VCaP (cell line): ENCODE results near the gene UBE2E2.
"Not testable (repeated sequence)": the region's sequence is repeated elsewhere in the genome, so short reads cannot be mapped to it uniquely, and the experiment has no call there.

Source experiments
- H3K27ac ChIP-seq: fragments of 450-650 bp; 2 replicates; pipeline ENCODE4 v1.5.1; 2017
- CTCF ChIP-seq: fragments of 450-650 bp; conservative IDR thresholded peaks from 2 replicates; pipeline ENCODE4 v1.5.1; 2017; ENCODE audit warnings: mild to moderate bottlenecking, moderate library complexity

The UBE2E2 gene

GRCh38 chr3:23174426-23175039, 28.6 kb upstream of the UBE2E2 start:
- TF ChIP-seq CTCF = no peak
- H3K27ac ChIP-seq = no peak overlapping the region

GRCh38 chr3:23175341-23176083, 27.6 kb upstream of the UBE2E2 start:
- TF ChIP-seq CTCF = no peak

GRCh38 chr3:23176839-23177238, 26.3 kb upstream of the UBE2E2 start:
- H3K27ac ChIP-seq = not testable (repeated sequence)

More at GRCh38 chr3:23175341-23176083, 27.6 kb upstream of the UBE2E2 start:
- H3K27ac ChIP-seq = no peak overlapping the region

GRCh38 chr3:23182996-23183513, 20.1 kb upstream of the UBE2E2 start:
- no peak overlapping the region for H3K27ac ChIP-seq
- no peak for TF ChIP-seq CTCF

- peak; percentile 70 for TF ChIP-seq CTCF
- H3K27ac ChIP-seq = no peak overlapping the region
Observed at GRCh38 chr3:23183731-23184130, 19.4 kb upstream of the UBE2E2 start.

GRCh38 chr3:23185861-23186260, 17.3 kb upstream of the UBE2E2 start:
- no peak overlapping the region for H3K27ac ChIP-seq
- no peak for TF ChIP-seq CTCF

GRCh38 chr3:23189187-23189586, 13.9 kb upstream of the UBE2E2 start:
- TF ChIP-seq CTCF = no peak
- H3K27ac ChIP-seq = peak overlapping the region; percentile 23

GRCh38 chr3:23192816-23193215, 10.3 kb upstream of the UBE2E2 start:
- H3K27ac ChIP-seq = no peak overlapping the region
- TF ChIP-seq CTCF = no peak
